Glomerular visceral epithelial cell (primary cell): ENCODE results near the gene IRF3.
A peak's percentile ranks its signal among the peaks of the same experiment; 100 is the strongest.

Experiments used
- DNase-seq: peaks from one replicate; pipeline ENCODE4 v3.0.0-alpha.2; 2016; ENCODE audit errors: extremely low spot score

IRF3 gene

DNA sequence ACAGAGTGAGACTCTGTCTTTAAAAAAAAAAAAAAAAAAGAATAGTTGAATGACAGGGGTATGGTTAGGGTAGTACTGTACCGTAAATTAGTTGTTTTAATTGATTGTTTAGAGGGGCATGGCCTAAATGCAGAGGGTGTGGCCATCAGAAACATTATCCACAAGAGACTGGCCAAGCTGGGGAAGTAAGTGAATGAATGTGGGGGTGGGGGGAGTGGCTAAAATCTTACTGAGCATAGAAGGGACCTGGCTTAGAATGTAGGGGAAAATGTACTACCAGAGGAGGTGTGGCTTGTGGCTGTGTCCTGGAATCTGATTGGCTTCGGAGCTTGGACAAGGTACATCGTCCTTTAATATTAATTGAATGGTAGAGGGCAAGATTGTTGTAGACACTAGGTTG lies 3.9 kb upstream of the IRF3 start:
- no peak for DNase-seq

- DNase-seq, result no peak
These were observed 1.8 kb upstream of the IRF3 start for GRCh38 chr19:49667473-49667872.

- DNase-seq, result no peak
These were observed 425 bp upstream of the IRF3 start for GRCh38 chr19:49666120-49666444.

GRCh38 chr19:49665036-49665350 lies 664 bp downstream of the IRF3 start:
- DNase-seq, result no peak

GRCh38 chr19:49664171-49665035 lies 1.3 kb downstream of the IRF3 start:
- DNase-seq, result peak; percentile 91

DNA sequence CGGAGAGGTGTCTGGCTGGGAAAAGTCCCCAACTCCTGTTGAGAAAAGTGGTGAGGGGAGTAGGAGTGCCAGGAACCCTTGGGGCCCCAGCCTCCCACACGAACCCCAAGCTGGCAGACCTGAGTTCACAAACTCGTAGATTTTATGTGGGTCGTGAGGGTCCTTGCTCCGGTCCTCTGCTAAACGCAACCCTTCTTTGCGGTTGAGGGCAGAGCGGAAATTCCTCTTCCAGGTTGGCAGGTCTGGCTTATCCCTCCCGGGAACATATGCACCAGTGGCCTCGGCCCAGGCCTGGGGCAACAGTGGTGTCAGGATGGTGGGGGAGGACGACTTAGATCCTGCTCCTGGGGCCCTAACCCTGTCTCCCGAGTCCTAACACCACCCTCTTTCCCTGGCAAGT lies 2.4 kb downstream of the IRF3 start:
- DNase-seq, result no peak

DNA sequence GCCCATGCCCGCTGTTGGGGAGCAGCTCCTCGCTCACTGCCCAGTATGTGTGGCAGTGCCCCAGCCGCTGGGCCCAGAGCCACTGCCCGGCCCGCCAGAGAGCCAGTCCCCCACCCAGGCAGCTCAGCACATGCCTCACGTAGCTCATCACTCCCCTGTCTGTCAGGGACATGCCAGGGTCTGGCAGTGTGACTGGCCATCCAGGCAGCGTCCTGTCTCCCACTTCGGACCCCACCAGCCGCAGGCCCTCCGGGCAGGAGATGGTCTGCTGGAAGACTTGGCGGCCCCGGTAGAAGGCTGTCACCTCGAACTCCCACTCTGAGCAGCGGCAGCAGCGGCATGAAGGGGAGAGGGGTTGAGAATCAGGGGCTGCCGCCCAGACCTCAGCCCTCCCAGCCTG lies 3.6 kb downstream of the IRF3 start:
- no peak for DNase-seq

DNA sequence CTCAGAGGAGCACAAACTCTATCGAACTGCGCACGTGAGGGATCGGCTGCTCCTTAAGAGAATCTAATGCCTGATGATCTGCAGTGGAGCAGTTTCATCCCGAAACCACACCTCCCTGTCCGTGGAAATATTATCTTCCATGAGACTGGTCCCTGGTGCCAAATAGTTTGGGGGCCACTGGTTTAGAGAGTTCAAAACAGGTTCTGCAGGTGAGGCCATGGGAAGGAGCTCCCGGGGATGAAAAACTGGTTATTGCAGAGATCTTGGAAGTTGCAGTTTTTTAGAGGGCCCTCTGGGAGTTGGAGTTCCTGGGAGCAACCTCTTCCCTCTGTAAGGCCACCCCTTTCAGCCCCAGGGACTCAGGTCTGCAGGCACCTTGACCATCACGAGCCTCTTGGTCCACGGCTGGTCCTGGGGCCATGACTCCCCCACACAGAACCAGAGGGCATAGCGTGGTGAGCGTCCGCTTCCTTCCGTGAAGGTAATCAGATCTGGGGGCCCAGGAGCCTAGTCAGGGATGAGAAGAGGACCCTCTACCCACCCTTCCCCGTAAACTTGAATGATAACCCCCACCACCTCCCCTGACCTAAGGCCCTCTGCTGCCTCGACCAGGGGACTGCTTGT lies 5.2 kb downstream of the IRF3 start:
- DNase-seq, result no peak

DNA sequence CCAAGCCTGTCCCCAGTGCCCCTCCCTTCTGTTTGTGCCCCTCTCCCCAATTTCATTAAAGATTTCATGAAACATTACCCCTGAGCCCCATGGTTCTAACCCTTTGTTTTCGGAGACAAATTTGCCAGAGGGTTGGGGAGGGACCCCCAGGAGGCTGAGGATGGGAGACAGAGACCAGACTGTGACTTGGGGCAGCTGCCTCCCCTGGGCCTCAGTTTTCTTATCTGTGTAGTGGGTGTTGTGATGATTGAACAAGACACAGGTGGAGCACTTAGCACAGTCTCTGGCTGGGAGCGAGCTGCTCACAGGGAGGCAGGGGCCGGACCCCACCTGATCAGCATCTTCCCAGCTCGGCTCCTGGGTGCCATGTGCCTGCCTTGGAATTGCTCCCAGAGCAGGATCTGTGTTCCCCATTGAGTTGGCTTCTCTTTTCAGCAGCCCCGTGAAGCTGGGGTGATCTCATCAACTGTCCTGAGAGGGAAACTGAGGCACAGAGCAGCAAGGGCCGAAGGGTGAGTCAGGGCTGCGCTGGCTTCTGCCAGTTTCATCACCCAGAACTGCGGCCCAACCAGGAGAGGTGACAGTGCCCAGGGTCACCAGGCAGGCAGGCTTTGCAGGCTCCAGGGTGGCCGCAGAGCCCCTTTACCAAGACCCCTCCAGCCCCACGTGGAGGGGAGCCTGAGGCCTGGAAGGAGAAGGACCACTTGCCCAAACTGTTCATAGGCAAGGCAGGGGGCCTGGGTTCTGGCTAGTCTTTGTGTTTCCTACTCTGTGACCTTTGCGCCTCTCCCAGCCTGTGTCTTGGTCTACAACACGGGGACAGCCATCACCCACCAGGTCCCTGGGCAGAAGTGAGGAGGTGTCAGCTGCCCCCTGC lies 6.9 kb downstream of the IRF3 start:
- no peak for DNase-seq

DNA sequence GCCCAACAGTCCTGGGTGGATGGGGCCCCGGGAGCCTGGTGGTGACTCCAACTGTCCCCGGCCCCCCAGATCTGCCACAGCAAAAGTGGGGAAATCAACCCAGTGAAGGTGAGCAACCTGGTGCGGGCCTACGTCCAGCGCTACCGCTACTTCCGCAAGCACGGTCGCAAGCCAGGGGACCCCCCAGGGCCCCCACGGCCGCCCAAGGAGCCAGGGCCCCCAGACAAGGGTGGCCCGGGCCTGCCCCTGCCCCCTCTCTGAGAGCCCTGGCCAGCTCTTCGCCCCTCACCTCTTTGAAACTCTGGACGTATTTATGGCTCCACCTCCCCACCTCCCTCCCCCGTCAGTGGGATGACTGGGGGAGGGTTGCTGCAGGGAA lies 7.5 kb downstream of the IRF3 start:
- DNase-seq, result no peak

- DNase-seq, result no peak
These were observed 8.0 kb downstream of the IRF3 start for GRCh38 chr19:49657493-49658138.

- DNase-seq, result no peak
These were observed 9.1 kb downstream of the IRF3 start for GRCh38 chr19:49656456-49657109.

DNA sequence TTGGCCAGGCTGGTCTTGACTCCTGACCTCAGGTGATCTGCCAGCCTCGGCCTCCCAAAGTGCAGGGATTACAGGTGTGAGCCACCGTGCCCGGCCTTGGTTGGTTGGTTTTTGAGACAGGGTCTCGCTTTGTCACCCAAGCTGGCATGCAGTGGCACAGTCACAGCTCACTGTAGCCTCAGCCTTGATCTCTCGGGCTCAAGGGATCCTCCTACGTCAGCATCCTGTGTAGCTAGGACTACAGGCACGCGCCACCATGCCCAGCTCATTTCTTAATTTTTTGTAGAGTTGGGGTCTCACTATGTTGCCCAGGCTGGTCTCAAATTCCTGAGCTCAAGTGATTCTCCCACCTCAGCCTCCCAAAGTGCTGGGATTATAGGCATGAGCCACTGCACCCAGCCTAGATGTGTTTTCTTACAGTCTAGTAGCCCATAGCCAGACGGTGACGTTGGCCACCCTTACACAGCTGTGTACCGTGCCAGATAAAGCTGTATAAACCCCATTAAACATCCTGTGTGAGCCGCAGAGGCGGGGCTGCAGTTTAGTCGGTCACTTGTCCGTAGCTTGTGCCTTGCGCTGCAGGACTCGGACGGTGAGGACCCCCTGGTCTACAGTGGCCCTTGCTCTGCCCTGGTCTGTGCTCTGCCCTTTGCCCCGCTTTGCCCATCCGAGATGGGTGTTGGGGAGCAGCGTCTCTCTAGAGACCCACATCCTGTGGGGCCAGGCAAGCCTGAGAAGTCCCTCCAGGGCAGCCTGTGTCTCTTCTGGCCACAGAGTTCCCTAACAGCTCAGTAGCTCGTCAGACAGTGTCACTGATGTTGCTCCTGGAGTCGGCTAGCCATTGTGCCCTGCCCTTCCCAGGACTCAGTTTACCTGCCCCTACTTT lies 9.8 kb downstream of the IRF3 start:
- no peak for DNase-seq

DNA sequence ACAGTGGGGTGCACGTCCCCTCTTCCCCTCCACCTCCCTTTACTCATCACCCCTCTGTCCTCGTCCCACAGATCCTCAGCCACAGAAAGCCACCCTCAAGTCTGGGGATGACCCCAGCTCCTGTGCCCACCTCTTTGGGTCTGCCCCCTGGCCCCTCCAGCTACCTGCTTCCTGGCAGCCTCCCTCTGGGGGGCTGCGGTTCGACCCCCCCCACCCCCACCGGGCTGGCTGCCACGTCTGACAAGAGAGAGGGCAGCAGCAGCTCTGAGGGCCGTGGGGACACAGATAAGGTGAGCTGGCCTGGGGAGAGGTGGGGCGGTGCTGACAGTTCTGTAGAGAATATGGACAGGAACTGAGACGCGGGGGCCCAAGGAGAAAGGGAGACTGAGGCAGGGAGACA lies 11.1 kb downstream of the IRF3 start:
- no peak for DNase-seq

DNA sequence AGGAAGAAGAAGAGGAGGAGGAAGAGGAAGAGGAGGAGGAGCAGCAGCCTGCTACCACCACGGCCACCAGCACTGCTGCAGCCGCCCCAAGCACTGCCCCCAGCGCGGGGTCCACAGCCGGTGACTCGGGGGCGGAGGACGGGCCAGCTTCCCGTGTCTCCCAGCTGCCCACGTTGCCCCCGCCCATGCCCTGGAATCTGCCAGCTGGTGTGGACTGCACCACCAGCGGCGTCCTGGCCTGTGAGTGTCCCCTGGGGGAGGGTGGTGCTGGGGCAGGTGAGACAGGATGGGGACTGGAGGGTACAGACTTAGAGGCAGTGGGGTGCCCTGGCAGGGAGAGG lies 12.2 kb downstream of the IRF3 start:
- no peak for DNase-seq

GRCh38 chr19:49652551-49653465 lies 12.8 kb downstream of the IRF3 start:
- DNase-seq, result no peak

GRCh38 chr19:49651820-49652550 lies 13.7 kb downstream of the IRF3 start:
- DNase-seq, result no peak

- no peak for DNase-seq
These were observed 14.4 kb downstream of the IRF3 start for GRCh38 chr19:49651029-49651819.
